Measurements from ENCODE around the gene STEAP1.
A peak's percentile ranks its signal among the peaks of the same experiment; 100 is the strongest.

STEAP1 gene

GRCh38 chr7:90212149-90212495 lies 57.9 kb downstream of the STEAP1 start:
- Histone ChIP-seq H3K36me3 (replicated peaks) (no peaks in the 10 kb centered on the region), H3K27me3 (replicated peaks) (no peaks in the 10 kb centered on the region), H3K27ac (no peak overlapping the region), H3K4me3 (ENCODE audit: low read depth, low read length) (peak overlapping the region; percentile 63)
- in situ Hi-C loops (cut with HindIII; ENCODE audit: low pct_ligation_motif_present, low sequenced_read_pairs) = no loop called here
- TF ChIP-seq, protein P1, sequence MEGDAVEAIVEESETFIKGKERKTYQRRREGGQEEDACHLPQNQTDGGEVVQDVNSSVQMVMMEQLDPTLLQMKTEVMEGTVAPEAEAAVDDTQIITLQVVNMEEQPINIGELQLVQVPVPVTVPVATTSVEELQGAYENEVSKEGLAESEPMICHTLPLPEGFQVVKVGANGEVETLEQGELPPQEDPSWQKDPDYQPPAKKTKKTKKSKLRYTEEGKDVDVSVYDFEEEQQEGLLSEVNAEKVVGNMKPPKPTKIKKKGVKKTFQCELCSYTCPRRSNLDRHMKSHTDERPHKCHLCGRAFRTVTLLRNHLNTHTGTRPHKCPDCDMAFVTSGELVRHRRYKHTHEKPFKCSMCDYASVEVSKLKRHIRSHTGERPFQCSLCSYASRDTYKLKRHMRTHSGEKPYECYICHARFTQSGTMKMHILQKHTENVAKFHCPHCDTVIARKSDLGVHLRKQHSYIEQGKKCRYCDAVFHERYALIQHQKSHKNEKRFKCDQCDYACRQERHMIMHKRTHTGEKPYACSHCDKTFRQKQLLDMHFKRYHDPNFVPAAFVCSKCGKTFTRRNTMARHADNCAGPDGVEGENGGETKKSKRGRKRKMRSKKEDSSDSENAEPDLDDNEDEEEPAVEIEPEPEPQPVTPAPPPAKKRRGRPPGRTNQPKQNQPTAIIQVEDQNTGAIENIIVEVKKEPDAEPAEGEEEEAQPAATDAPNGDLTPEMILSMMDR (IDR thresholded peaks at IDR 0.05; ENCODE audit: low read depth, low read length, missing control alignments) = no peak
- no peak for DNase-seq

DNA sequence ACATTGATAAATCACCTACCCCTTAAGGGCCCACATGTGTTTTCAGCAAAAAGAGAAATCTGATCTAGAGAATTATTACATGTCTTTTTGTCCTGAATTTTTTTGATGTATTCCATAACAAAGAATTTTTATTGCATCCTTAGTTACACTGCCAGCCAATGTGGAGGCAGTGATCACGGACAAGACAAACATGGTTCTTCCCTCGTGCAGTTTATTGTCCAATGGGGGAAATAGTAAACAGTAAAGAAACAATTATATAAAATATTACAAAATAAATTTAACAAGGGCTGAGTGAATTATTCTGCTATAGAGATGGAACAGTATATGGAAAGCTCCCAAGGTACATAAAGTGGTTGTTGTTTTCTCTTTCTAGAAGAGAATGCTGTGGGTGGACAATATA lies 59.3 kb downstream of the STEAP1 start:
- in situ Hi-C loops (cut with HindIII; ENCODE audit: low pct_ligation_motif_present, low sequenced_read_pairs) = no loop called here
- no peaks in the 10 kb centered on the region for H3K36me3 ChIP-seq (replicated peaks)
- TF ChIP-seq, protein P1 (IDR thresholded peaks at IDR 0.05; ENCODE audit: low read depth, low read length, missing control alignments) = no peak
- no peak for DNase-seq
- H3K27ac ChIP-seq = no peak overlapping the region
- H3K4me3 ChIP-seq (ENCODE audit: low read depth, low read length) = no peak overlapping the region
- no peaks in the 10 kb centered on the region for H3K27me3 ChIP-seq (replicated peaks)
